Astrocyte (in vitro differentiated cells and primary cell): Measurements from ENCODE around the gene MRPL28.

Source experiments
- EZH2 ChIP-seq: IDR thresholded peaks from 2 replicates; pipeline ENCODE4 v1.6.1; 2012; ENCODE audit warnings: mild to moderate bottlenecking, low read length, inconsistent platforms; ENCODE audit not compliant: insufficient read depth
- TF ChIP-seq, protein P1 (sequence below): IDR thresholded peaks from 2 replicates; pipeline ENCODE4 v1.5.1; 2011; ENCODE audit warnings: low read depth, mild to moderate bottlenecking, inconsistent platforms, low read length, moderate library complexity; ENCODE audit not compliant: insufficient read depth

GRCh38 chr16:342455-343213 is 27.7 kb downstream of the MRPL28 start:
- TF ChIP-seq, protein P1, sequence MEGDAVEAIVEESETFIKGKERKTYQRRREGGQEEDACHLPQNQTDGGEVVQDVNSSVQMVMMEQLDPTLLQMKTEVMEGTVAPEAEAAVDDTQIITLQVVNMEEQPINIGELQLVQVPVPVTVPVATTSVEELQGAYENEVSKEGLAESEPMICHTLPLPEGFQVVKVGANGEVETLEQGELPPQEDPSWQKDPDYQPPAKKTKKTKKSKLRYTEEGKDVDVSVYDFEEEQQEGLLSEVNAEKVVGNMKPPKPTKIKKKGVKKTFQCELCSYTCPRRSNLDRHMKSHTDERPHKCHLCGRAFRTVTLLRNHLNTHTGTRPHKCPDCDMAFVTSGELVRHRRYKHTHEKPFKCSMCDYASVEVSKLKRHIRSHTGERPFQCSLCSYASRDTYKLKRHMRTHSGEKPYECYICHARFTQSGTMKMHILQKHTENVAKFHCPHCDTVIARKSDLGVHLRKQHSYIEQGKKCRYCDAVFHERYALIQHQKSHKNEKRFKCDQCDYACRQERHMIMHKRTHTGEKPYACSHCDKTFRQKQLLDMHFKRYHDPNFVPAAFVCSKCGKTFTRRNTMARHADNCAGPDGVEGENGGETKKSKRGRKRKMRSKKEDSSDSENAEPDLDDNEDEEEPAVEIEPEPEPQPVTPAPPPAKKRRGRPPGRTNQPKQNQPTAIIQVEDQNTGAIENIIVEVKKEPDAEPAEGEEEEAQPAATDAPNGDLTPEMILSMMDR, result no peak
- TF ChIP-seq EZH2, result no peak
